ENCODE measurements around the gene CCDC85A. TPM values are rescaled to one million over a fixed set of nuclear protein-coding genes. Genes with fewer than 3 reads are reported as not detected.

The CCDC85A gene
- total and polyA plus RNA-seq, 2 of the 4 experiments (the other 2 are of a cell fraction) = 1.1 to 2.2 TPM

- no peak overlapping the region for H2BK5ac ChIP-seq (ENCODE audit: low read depth, low read length, poor library complexity, severe bottlenecking)
- H3K4me1 ChIP-seq (ENCODE audit: control insufficient read depth, insufficient read depth, low read length) = no peaks in the 10 kb centered on the region
- no peaks in the 10 kb centered on the region for H3K9me1 ChIP-seq (ENCODE audit: insufficient read depth, low read length)
- CTCF ChIA-PET = no interaction called here
- H2BK120ac ChIP-seq (ENCODE audit: low read depth, low read length) = no peak overlapping the region
- in situ Hi-C loops (cut with MboI; ENCODE audit: low sequenced_read_pairs) (loop anchor here (25.0 kb wide), 1 partner anchor 562 kb away; no protein-coding TSS in a partner anchor), intact Hi-C loops (cut with micrococcal nuclease) (no loop called here), dilution Hi-C loops (cut with HindIII; ENCODE audit: low sequenced_read_pairs, unreplicated experiment) (no loop called here)
- no peak overlapping the region for H2AK9ac ChIP-seq (replicated peaks; ENCODE audit: low read depth, low read length, poor library complexity)
- H3K9me3 ChIP-seq (ENCODE audit: control insufficient read depth, insufficient read depth, low read length) = no peaks in the 10 kb centered on the region
- no peak overlapping the region for H4K5ac ChIP-seq (ENCODE audit: low read depth, low read length)
- no peak overlapping the region for H3K56ac ChIP-seq (ENCODE audit: extremely low read depth, insufficient read depth, low read length)
- H3K4me3 ChIP-seq (ENCODE audit: insufficient read depth, low read depth, low read length) = no peak overlapping the region
- no peak overlapping the region for H3K14ac ChIP-seq (replicated peaks; ENCODE audit: low read depth, low read length)
- no peaks in the 10 kb centered on the region for H3K79me1 ChIP-seq (ENCODE audit: low read depth in 1 of 2, low read length in 2 of 2)
- H2BK20ac ChIP-seq (ENCODE audit: low read depth, low read length) = no peak overlapping the region
- no peak overlapping the region for H3K27ac ChIP-seq (ENCODE audit: insufficient read depth, low read length)
- no peaks in the 10 kb centered on the region for H4K20me1 ChIP-seq (ENCODE audit: insufficient read depth, low read length)
- no peaks in the 10 kb centered on the region for H3K27me3 ChIP-seq (ENCODE audit: control insufficient read depth, insufficient read depth, low read length)
- ATAC-seq (ENCODE audit: low read depth) = no peak
- no peak overlapping the region for H2AFZ ChIP-seq (replicated peaks; ENCODE audit: low read length, poor library complexity)
- no peak overlapping the region for H4K91ac ChIP-seq (ENCODE audit: insufficient read depth, low read depth, low read length)
- no peaks in the 10 kb centered on the region for H3K36me3 ChIP-seq (ENCODE audit: control insufficient read depth, insufficient read depth, low read length)
- H4K8ac ChIP-seq (ENCODE audit: low read depth in 2 of 2, low read length in 2 of 2) = no peak overlapping the region
- TF ChIP-seq RFX5 (IDR thresholded peaks at IDR 0.05; ENCODE audit: low read depth, low read length) (no peak), MXI1 (IDR thresholded peaks at IDR 0.05; ENCODE audit: borderline replicate concordance, low read depth, low read length) (no peak), FOS (IDR thresholded peaks at IDR 0.05; ENCODE audit: low read depth, low read length) (no peak)
- TF ChIP-seq, protein P1, sequence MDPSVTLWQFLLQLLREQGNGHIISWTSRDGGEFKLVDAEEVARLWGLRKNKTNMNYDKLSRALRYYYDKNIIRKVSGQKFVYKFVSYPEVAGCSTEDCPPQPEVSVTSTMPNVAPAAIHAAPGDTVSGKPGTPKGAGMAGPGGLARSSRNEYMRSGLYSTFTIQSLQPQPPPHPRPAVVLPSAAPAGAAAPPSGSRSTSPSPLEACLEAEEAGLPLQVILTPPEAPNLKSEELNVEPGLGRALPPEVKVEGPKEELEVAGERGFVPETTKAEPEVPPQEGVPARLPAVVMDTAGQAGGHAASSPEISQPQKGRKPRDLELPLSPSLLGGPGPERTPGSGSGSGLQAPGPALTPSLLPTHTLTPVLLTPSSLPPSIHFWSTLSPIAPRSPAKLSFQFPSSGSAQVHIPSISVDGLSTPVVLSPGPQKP (IDR thresholded peaks at IDR 0.05; ENCODE audit: borderline replicate concordance, low read depth, low read length) = no peak
- no peak overlapping the region for H2BK15ac ChIP-seq (ENCODE audit: low read depth, low read length)
- H3K18ac ChIP-seq (ENCODE audit: low read depth, low read length) = no peak overlapping the region
- H3K4me2 ChIP-seq (ENCODE audit: low read depth, low read length) = no peak overlapping the region
- no peak overlapping the region for H2AK5ac ChIP-seq (ENCODE audit: low read depth, low read length)
- H3K9ac ChIP-seq (ENCODE audit: low read depth, low read length) = no peak overlapping the region
- no peak overlapping the region for H3K4ac ChIP-seq (ENCODE audit: low read depth, low read length)
- WGBS, 2 experiments (ENCODE audit: extremely low coverage in 2 of 2, insufficient read length in 1 of 2) = no CpG with 5 or more reads among the region's 2 CpGs
- POLR2A ChIA-PET (ENCODE audit: unreplicated experiment) = no interaction called here
- H3K23ac ChIP-seq (ENCODE audit: low read depth, low read length) = no peak overlapping the region
- no TSS peak for BruUV-seq (replicated peaks)
- no peak for DNase-seq
Measured at GRCh38 chr2:56175779-56176178, 8.0 kb upstream of the CCDC85A start.

All from IMR-90 (cell line).